Measurements from ENCODE around the gene MUS81. TPM values are rescaled to one million over a fixed set of nuclear protein-coding genes. Genes with fewer than 3 reads are reported as not detected.

Gene MUS81
- total and polyA plus RNA-seq, 2 of the 13 experiments (the other 11 are each of a cell fraction or from before 2014, with no cell fraction given) = 25.6 to 30.2 TPM

- H3K4me3 ChIP-seq (replicated peaks in 1 of 3; ENCODE audit: insufficient read depth in 1 of 3, low read depth in 2 of 3, low read length in 3 of 3) = no peak overlapping the region
- ChIA-PET CTCF (ENCODE audit: low intra/inter-chr PET ratio, low total read pairs) (interaction anchor here (4.0 kb wide), 1 partner anchor 35 kb away, joined by 56 read pairs; the partner anchor contains the start of gene AP5B1), POLR2A (no interaction called here)
- H3K27me3 ChIP-seq (ENCODE audit: control insufficient read depth in 1 of 2, insufficient read depth in 2 of 2, low read length in 2 of 2) = peaks cover 0 to 31% of the 10 kb centered on the region in 2 experiments; a peak in 2 of 5 replicates
- no peak overlapping the region for H3K9ac ChIP-seq (ENCODE audit: insufficient read depth, low read depth, low read length)
- FAIRE-seq (no peak), ATAC-seq (no peak), DNase-seq (ENCODE audit: low spot score) (no peak)
- H3K27ac ChIP-seq (ENCODE audit: extremely low read length, insufficient read depth, low read length) = no peak overlapping the region
- no peak overlapping the region for H3K4me2 ChIP-seq (ENCODE audit: low read depth, low read length)
- H3K9me3 ChIP-seq (ENCODE audit: low read length) = no peaks in the 10 kb centered on the region
- H3K36me3 ChIP-seq (replicated peaks in 1 of 2; ENCODE audit: control insufficient read depth in 1 of 2, insufficient read depth in 2 of 2, low read length in 2 of 2) = no peaks in the 10 kb centered on the region
- H3K79me2 ChIP-seq (ENCODE audit: insufficient read depth, low read length) = no peaks in the 10 kb centered on the region
- H3K4me1 ChIP-seq (ENCODE audit: insufficient read depth, low read length) = peaks cover 15% of the 10 kb centered on the region
- WGBS (ENCODE audit: low lambda C conversion rate) = 95% methylated on average over 15 of the region's 16 CpGs
- intact Hi-C loops (cut with micrococcal nuclease; ENCODE audit: unreplicated experiment) = loop anchor here (5.0 kb wide), 1 partner anchor 33 kb away; the partner anchor contains the start of gene AP5B1
- H2AFZ ChIP-seq (ENCODE audit: low read length) = no peak overlapping the region
- no peaks in the 10 kb centered on the region for H4K20me1 ChIP-seq (ENCODE audit: insufficient read depth, low read length)
- in situ Hi-C loops (cut with HindIII; ENCODE audit: extremely low pct_ligation_motif_present, low pct_unique_long_range_greater_than_20kb) = loop anchor here (5.0 to 10.0 kb wide), 3 partner anchors 33 to 100 kb away; partner anchors contain the start of genes AP5B1 and KAT5
- no TSS peak for BruUV-seq (replicated peaks)
- no peak for TF ChIP-seq ATF3 (CRISPR knock-in tag; IDR thresholded peaks at IDR 0.05)
- no peak for TF ChIP-seq ZNF143 (CRISPR knock-in tag; IDR thresholded peaks at IDR 0.05)
- TF ChIP-seq KDM6A (CRISPR knock-in tag; IDR thresholded peaks at IDR 0.05; ENCODE audit: low read depth) = no peak
- no peak for TF ChIP-seq ZNF816 (CRISPR knock-in tag; IDR thresholded peaks at IDR 0.05; ENCODE audit: borderline replicate concordance)
Measured at GRCh38 chr11:65814986-65815565, 45.2 kb upstream of the MUS81 start.

GRCh38 chr11:65816696-65817095, 43.5 kb upstream of the MUS81 start:
- intact Hi-C loops (cut with micrococcal nuclease; ENCODE audit: unreplicated experiment) (loop anchor here (5.0 kb wide), 1 partner anchor 34 kb away; the partner anchor contains the start of gene AP5B1), in situ Hi-C loops (cut with HindIII; ENCODE audit: extremely low pct_ligation_motif_present, low pct_unique_long_range_greater_than_20kb) (loop anchor here (5.0 to 10.0 kb wide), 3 partner anchors 34 to 102 kb away; partner anchors contain the start of genes AP5B1 and KAT5)
- Histone ChIP-seq H3K9ac (ENCODE audit: insufficient read depth, low read depth, low read length) (no peak overlapping the region), H3K4me3 (replicated peaks in 1 of 3; ENCODE audit: insufficient read depth in 1 of 3, low read depth in 2 of 3, low read length in 3 of 3) (no peak overlapping the region), H3K4me2 (ENCODE audit: low read depth, low read length) (peak overlapping the region; percentile 69), H3K79me2 (ENCODE audit: insufficient read depth, low read length) (no peaks in the 10 kb centered on the region), H3K4me1 (ENCODE audit: insufficient read depth, low read length) (peaks cover 30% of the 10 kb centered on the region), H3K27ac (ENCODE audit: extremely low read length, insufficient read depth, low read length) (no peak overlapping the region), H3K27me3 (ENCODE audit: control insufficient read depth in 1 of 2, insufficient read depth in 2 of 2, low read length in 2 of 2) (peaks cover 0 to 18% of the 10 kb centered on the region in 2 experiments; a peak in 2 of 5 replicates), H4K20me1 (ENCODE audit: insufficient read depth, low read length) (no peaks in the 10 kb centered on the region), H3K36me3 (replicated peaks in 1 of 2; ENCODE audit: control insufficient read depth in 1 of 2, insufficient read depth in 2 of 2, low read length in 2 of 2) (no peaks in the 10 kb centered on the region), H2AFZ (ENCODE audit: low read length) (no peak overlapping the region), H3K9me3 (ENCODE audit: low read length) (no peaks in the 10 kb centered on the region)
- CTCF ChIA-PET (ENCODE audit: low intra/inter-chr PET ratio, low total read pairs) = interaction anchor here (0.6 to 4.0 kb wide), 5 partner anchors 36 to 172 kb away, joined by 3 to 57 read pairs (median 22); partner anchors contain the start of gene AP5B1
- ATAC-seq = no peak
- POLR2A ChIA-PET = interaction anchor here (0.9 to 2.6 kb wide), 6 partner anchors 36 to 105 kb away, joined by 3 to 18 read pairs (median 4); partner anchors contain the start of genes AP5B1, FIBP and KAT5
- WGBS (ENCODE audit: low lambda C conversion rate) = 96% methylated on average over 3 of the region's 3 CpGs
- TF ChIP-seq ZBTB20 (CRISPR knock-in tag; IDR thresholded peaks at IDR 0.05; ENCODE audit: borderline replicate concordance, low read depth) (no peak), ZNF235 (CRISPR knock-in tag; IDR thresholded peaks at IDR 0.05; ENCODE audit: borderline replicate concordance) (no peak), GATAD2A (CRISPR knock-in tag; IDR thresholded peaks at IDR 0.05) (no peak), ZEB1 (IDR thresholded peaks at IDR 0.05; ENCODE audit: insufficient replicate concordance, low read depth) (no peak), ELK4 (CRISPR knock-in tag; IDR thresholded peaks at IDR 0.05; ENCODE audit: borderline replicate concordance) (no peak), CREM (IDR thresholded peaks at IDR 0.05) (no peak), CREM (CRISPR knock-in tag; IDR thresholded peaks at IDR 0.05) (no peak), CHCHD3 (CRISPR knock-in tag; IDR thresholded peaks at IDR 0.05) (no peak), ZNF713 (CRISPR knock-in tag; IDR thresholded peaks at IDR 0.05) (no peak), ZNF547 (CRISPR knock-in tag; IDR thresholded peaks at IDR 0.05) (no peak), CBX1 (IDR thresholded peaks at IDR 0.05; ENCODE audit: low read depth) (no peak), CBFB (CRISPR knock-in tag; IDR thresholded peaks at IDR 0.05) (no peak)
- DNase-seq (ENCODE audit: low spot score) = no peak
- no TSS peak for BruUV-seq (replicated peaks)
- FAIRE-seq = no peak

Measured in HepG2 (cell line).